A375 (cell line): Measurements from ENCODE around the gene PTBP3. TPM values are rescaled to one million over a fixed set of nuclear protein-coding genes. Genes with fewer than 3 reads are reported as not detected.

Experiments used
- small RNA-seq: library from RNA; depleted of rRNA; stranded (forward); fragments of <200 nt; gene quantifications from one replicate; pipeline ENCODE3, GENCODE V24; 2014
- total RNA-seq: library from RNA; depleted of rRNA; stranded (reverse); fragments of >200 nt; shearing (Covaris generic); gene quantifications from 2 replicates; pipeline ENCODE4 v1.2.3, GENCODE V29; 2014; rRNA removed

PTBP3 gene
- 13.3 and 17.5 TPM in 2 replicates for total RNA-seq

GRCh38 chr9:112332977-112333638, at the start of gene PTBP3:
Gene PTBP3 (minus strand): TSS chr9:112333619. CDS start chr9:112297865, 35,754 bp downstream.

GRCh38 chr9:112380102-112380824, 46.8 kb upstream of the PTBP3 start, which contains the start of gene HSDL2:
Gene HSDL2 (plus strand): TSS chr9:112380108. CDS start chr9:112380164, 56 bp downstream.

GRCh38 chr9:112174965-112175795, 158.2 kb downstream of the PTBP3 start, which contains the start of gene SUSD1:
Gene SUSD1 (minus strand): TSS chr9:112175297. CDS start chr9:112175235, 62 bp downstream.

Small RNAs within 50 kb of the gene (small RNA-seq; reads per million reads assigned to genes)
- not detected for gene RF00019
- gene RN7SL430P, result not detected
- gene RN7SL57P, result not detected
- not detected for gene RNA5SP295

Other genes with a start within 250 kb of the PTBP3 start
- gene SUSD1, start 158.3 kb downstream of the PTBP3 start, total RNA-seq, result 1.2 and 1.9 TPM in 2 replicates
- gene HSDL2, start 46.5 kb upstream of the PTBP3 start, total RNA-seq, result 31.7 and 38.4 TPM in 2 replicates
- gene KIAA1958, start 153.2 kb upstream of the PTBP3 start, total RNA-seq, result 3.4 and 5.5 TPM in 2 replicates